SJSA1 (cell line): ENCODE measurements around the gene GPX5. TPM values are rescaled to one million over a fixed set of nuclear protein-coding genes. Genes with fewer than 3 reads are reported as not detected.

Source experiments
- total RNA-seq: library from RNA; depleted of rRNA; stranded (reverse); fragments of >200 nt; shearing (Covaris generic); gene quantifications from 2 replicates; pipeline ENCODE4 v1.2.3, GENCODE V29; 2014; rRNA removed

GPX5 gene
- total RNA-seq, 1 experiment from 2014 or later: not detected

Other genes starting within 250 kb of the GPX5 start
- 13.4 and 13.5 TPM in 2 replicates for gene PGBD1, start 244.3 kb upstream of the GPX5 start, total RNA-seq
- 17.9 and 67.4 TPM in 2 replicates for gene ZSCAN31, start 189.7 kb upstream of the GPX5 start, total RNA-seq
- gene ZKSCAN3, start 175.9 kb upstream of the GPX5 start, total RNA-seq: 5.9 and 6.9 TPM in 2 replicates
- 4.8 and 6.6 TPM in 2 replicates for gene ZSCAN12, start 126.1 kb upstream of the GPX5 start, total RNA-seq
- gene ZSCAN23, start 82.4 kb upstream of the GPX5 start, total RNA-seq: 0.28 and 2.6 TPM in 2 replicates
- gene GPX6, start 10.1 kb upstream of the GPX5 start, total RNA-seq: not detected in 2 replicates